CD14-positive monocyte (primary cell): ENCODE measurements around the gene PKD1. TPM values are rescaled to one million over a fixed set of nuclear protein-coding genes. Genes with fewer than 3 reads are reported as not detected.

Experiments used
- DNase-seq, 3 donors: peaks; one replicate each; pipeline ENCODE4 v3.0.0-alpha.2; 2011 to 2022
- H2AFZ ChIP-seq: 2 replicates; pipeline ENCODE4 v1.6.0; 2012; ENCODE audit warnings: mild to moderate bottlenecking, low read depth, low read length, inconsistent platforms; ENCODE audit not compliant: insufficient read depth, poor library complexity, severe bottlenecking
- H3K27ac ChIP-seq, 2 donors: 1 replicate in 1 of 2; 2 replicates in 1 of 2; pipeline ENCODE4 v1.5.1; 2012 to 2013; ENCODE audit warnings: low read length in 2 of 2, control low read depth in 1 of 2, inconsistent platforms in 1 of 2, low read depth in 1 of 2, mild to moderate bottlenecking in 1 of 2
- H3K27me3 ChIP-seq, 2 donors: one replicate each; pipeline versions ENCODE4 v1.6.0 to v1.6.1; 2011 to 2013; ENCODE audit warnings: low read length in 2 of 2; ENCODE audit not compliant: control insufficient read depth in 2 of 2, insufficient read depth in 2 of 2
- H3K36me3 ChIP-seq, 2 donors: replicated peaks in 1 of 2; 1 replicate in 1 of 2; 2 replicates in 1 of 2; pipeline versions ENCODE4 v1.5.1 to v1.6.1; 2012 to 2013; ENCODE audit warnings: low read length in 2 of 2, control low read depth in 1 of 2, inconsistent platforms in 1 of 2, mild to moderate bottlenecking in 1 of 2; ENCODE audit not compliant: insufficient read depth in 2 of 2, control insufficient read depth in 1 of 2
- H3K4me1 ChIP-seq, 2 donors: 1 replicate in 1 of 2; 2 replicates in 1 of 2; pipeline versions ENCODE4 v1.5.1 to v1.6.1; 2012 to 2013; ENCODE audit warnings: low read length in 2 of 2, control low read depth in 1 of 2, inconsistent platforms in 1 of 2, mild to moderate bottlenecking in 1 of 2, moderate library complexity in 1 of 2; ENCODE audit not compliant: insufficient read depth in 2 of 2, control insufficient read depth in 1 of 2
- H3K4me2 ChIP-seq: replicated peaks from 2 replicates; pipeline ENCODE3; 2012; ENCODE audit warnings: low read length, moderate library complexity, mild to moderate bottlenecking; ENCODE audit not compliant: poor library complexity, severe bottlenecking; ENCODE audit errors: extremely low read depth
- H3K4me3 ChIP-seq, 3 experiments: fragments of 200-600 bp in 1 of 3; sonication (generic) in 1 of 3; replicated peaks in 1 of 3; 1 replicate in 2 of 3; 2 replicates in 1 of 3; pipeline ENCODE4 v1.5.1; 2011 to 2013; ENCODE audit warnings: low read length in 3 of 3, mild to moderate bottlenecking in 3 of 3, control low read depth in 2 of 3, low read depth in 2 of 3, inconsistent platforms in 1 of 3, moderate library complexity in 1 of 3
- H3K79me2 ChIP-seq: 2 replicates; pipeline ENCODE4 v1.6.0; 2012; ENCODE audit warnings: mild to moderate bottlenecking, control low read depth, inconsistent platforms, low read length, moderate library complexity; ENCODE audit not compliant: insufficient read depth
- H3K9ac ChIP-seq: 2 replicates; pipeline ENCODE4 v1.6.0; 2017; ENCODE audit warnings: low read length, mild to moderate bottlenecking; ENCODE audit not compliant: insufficient read depth, poor library complexity, severe bottlenecking
- H3K9me3 ChIP-seq, 2 donors: replicated peaks in 1 of 2; 1 replicate in 1 of 2; 2 replicates in 1 of 2; pipeline versions ENCODE4 v1.5.1 to v1.6.1; 2012 to 2013; ENCODE audit warnings: low read length in 2 of 2, control low read depth in 1 of 2; ENCODE audit not compliant: control insufficient read depth in 1 of 2, insufficient read depth in 1 of 2
- H4K20me1 ChIP-seq: 2 replicates; pipeline ENCODE4 v1.6.0; 2012; ENCODE audit warnings: mild to moderate bottlenecking, low read length, control low read depth, moderate library complexity; ENCODE audit not compliant: insufficient read depth
- H3K27ac Mint-ChIP-seq, 7 donors: one replicate each; pipeline ENCODE4 v1.8.0; 2020; ENCODE audit warnings: mild to moderate bottlenecking in 7 of 7, mixed read lengths in 7 of 7, moderate library complexity in 6 of 7, inconsistent platforms in 2 of 7
- H3K27me3 Mint-ChIP-seq, 3 donors: one replicate each; pipeline ENCODE4 v1.8.0; 2021 to 2022; ENCODE audit warnings: low read depth in 3 of 3, mild to moderate bottlenecking in 3 of 3, mixed read lengths in 3 of 3, moderate library complexity in 3 of 3, inconsistent platforms in 1 of 3
- H3K36me3 Mint-ChIP-seq, 2 donors: one replicate each; pipeline ENCODE4 v1.8.0; 2020; ENCODE audit warnings: mixed read lengths in 2 of 2, inconsistent platforms in 1 of 2, mild to moderate bottlenecking in 1 of 2
- H3K4me1 Mint-ChIP-seq: one replicate; pipeline ENCODE4 v1.8.0; 2020; ENCODE audit warnings: mild to moderate bottlenecking, mixed read lengths
- H3K4me3 Mint-ChIP-seq, 2 donors: one replicate each; pipeline ENCODE4 v1.8.0; 2020; ENCODE audit warnings: mild to moderate bottlenecking in 2 of 2, mixed read lengths in 2 of 2, moderate library complexity in 1 of 2
- H3K9me3 Mint-ChIP-seq, 7 donors: one replicate each; pipeline ENCODE4 v1.8.0; 2020 to 2022; ENCODE audit warnings: mixed read lengths in 7 of 7, mild to moderate bottlenecking in 6 of 7, moderate library complexity in 6 of 7, inconsistent platforms in 2 of 7
- WGBS: methylation state at CpG from one replicate; pipeline ENCODE4 v1.1.5; 2013; ENCODE audit warnings: missing lambda C conversion rate; ENCODE audit not compliant: insufficient coverage; 5-methylcytosine and 5-hydroxymethylcytosine counted together
- intact Hi-C, 2 donors: fragments of 100-400 bp; cut with micrococcal nuclease; formaldehyde crosslinking; loops; one replicate each; pipeline versions ENCODE4 v1.15.0 to v1.15.1; 2023
- polyA plus RNA-seq, 3 donors: library from polyadenylated mRNA; depleted of rRNA in 1 of 3; unstranded in 2 of 3; stranded (reverse) in 1 of 3; fragments of 300-500 nt in 2 of 3; fragments of >200 nt in 1 of 3; fragmentation: Illumina TruSeq in 2 of 3; gene quantifications; 1 replicate in 2 of 3; 2 replicates in 1 of 3; pipeline ENCODE4 v1.2.3, GENCODE V29; 2012 to 2021
- TF ChIP-seq, protein P1 (sequence below): fragments of 200-600 bp; IDR thresholded peaks from one replicate; pipeline ENCODE4 v1.8.0; 2022; ENCODE audit warnings: antibody characterized with exemption, mild to moderate bottlenecking

Gene PKD1
- polyA plus RNA-seq, 3 donors, result 0.22 to 53.8 (median 1.6) TPM

DNA sequence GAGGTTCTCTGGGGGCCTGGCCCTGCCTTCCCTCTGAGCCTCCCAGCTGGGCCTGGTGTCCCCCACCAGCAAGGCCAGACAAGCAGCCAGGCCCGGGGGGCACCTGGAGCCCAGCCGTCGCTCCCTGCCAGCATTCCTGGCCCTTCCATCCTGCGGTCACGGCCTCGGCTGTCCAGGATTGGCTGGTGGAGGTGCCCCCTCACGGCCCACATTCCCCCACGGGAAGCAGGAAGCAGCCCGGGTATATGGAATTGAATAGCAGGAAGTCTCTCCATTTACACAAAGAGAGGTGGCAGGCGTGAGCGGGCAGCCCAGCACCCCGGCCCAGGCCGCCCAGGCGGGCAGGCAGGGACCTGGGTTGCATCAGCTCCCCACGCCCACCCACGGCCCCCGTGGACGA lies 34.4 kb upstream of the PKD1 start:
- Histone ChIP-seq H3K4me1 (no peaks in the 10 kb centered on the region), H3K4me3 (no peak overlapping the region)

DNA sequence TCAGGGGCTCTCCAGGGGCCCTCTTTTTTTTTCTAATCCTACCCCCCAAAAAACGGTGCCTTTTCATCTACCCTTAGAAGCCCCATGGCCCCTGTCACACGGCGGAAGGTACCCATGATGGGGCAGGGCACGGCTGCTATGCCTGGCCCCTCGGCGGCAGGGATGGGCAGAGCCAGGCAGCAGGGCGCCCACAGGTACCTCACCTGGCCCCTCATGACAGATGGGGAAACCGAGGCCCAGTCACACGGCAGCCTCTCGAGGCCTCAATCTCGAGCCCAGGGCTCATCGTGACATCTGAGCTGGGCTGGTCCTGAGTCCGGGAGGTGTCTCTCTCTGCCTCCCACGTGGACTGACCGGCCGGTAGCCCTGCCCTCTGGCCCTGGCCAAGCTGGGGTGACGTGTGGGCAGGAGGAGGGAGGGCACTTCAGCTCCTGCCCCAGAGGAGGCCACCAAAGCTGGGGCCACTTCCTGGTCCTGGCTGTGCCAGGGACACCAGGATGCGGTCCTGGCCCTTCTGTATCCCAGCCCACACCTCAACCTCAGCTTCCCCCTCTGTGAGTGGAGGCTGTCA lies 31.5 kb upstream of the PKD1 start:
- Mint-ChIP-seq H3K4me3 (no peak overlapping the region), H3K9me3 (peaks cover 0 to 11% (median 4%) of the 10 kb centered on the region in 7 donors), H3K27ac (peak overlapping the region in 2 of 7 donors; percentile 37 to 58), H3K36me3 (peaks cover 19 to 65% of the 10 kb centered on the region in 2 donors), H3K27me3 (peaks cover 0 to 3% (median 0%) of the 10 kb centered on the region in 3 donors), H3K4me1 (no peaks in the 10 kb centered on the region)
- Histone ChIP-seq H3K79me2 (peaks cover 27% of the 10 kb centered on the region), H3K27ac (no peak overlapping the region), H3K4me3 (no peak overlapping the region), H3K9me3 (peaks cover 0 to 7% of the 10 kb centered on the region in 2 donors), H4K20me1 (peaks cover 33% of the 10 kb centered on the region), H2AFZ (no peak overlapping the region), H3K4me2 (no peak overlapping the region), H3K27me3 (no peaks in the 10 kb centered on the region), H3K36me3 (peaks cover 61 to 73% of the 10 kb centered on the region in 2 donors), H3K4me1 (no peaks in the 10 kb centered on the region), H3K9ac (no peak overlapping the region)
- TF ChIP-seq, protein P1, sequence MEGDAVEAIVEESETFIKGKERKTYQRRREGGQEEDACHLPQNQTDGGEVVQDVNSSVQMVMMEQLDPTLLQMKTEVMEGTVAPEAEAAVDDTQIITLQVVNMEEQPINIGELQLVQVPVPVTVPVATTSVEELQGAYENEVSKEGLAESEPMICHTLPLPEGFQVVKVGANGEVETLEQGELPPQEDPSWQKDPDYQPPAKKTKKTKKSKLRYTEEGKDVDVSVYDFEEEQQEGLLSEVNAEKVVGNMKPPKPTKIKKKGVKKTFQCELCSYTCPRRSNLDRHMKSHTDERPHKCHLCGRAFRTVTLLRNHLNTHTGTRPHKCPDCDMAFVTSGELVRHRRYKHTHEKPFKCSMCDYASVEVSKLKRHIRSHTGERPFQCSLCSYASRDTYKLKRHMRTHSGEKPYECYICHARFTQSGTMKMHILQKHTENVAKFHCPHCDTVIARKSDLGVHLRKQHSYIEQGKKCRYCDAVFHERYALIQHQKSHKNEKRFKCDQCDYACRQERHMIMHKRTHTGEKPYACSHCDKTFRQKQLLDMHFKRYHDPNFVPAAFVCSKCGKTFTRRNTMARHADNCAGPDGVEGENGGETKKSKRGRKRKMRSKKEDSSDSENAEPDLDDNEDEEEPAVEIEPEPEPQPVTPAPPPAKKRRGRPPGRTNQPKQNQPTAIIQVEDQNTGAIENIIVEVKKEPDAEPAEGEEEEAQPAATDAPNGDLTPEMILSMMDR, result no peak
- intact Hi-C loops, result no loop called here
- 96% methylated on average over 18 of the region's 18 CpGs for WGBS
- DNase-seq, result no peak

More for the DNA sequence above, 34.4 kb upstream of the PKD1 start:
- no peaks in the 10 kb centered on the region for H3K4me1 Mint-ChIP-seq
- peaks cover 79 to 91% of the 10 kb centered on the region in 2 donors for H3K36me3 ChIP-seq
- H3K4me2 ChIP-seq, result no peak overlapping the region
- H3K9ac ChIP-seq, result no peak overlapping the region
- H2AFZ ChIP-seq, result no peak overlapping the region
- no peaks in the 10 kb centered on the region for H3K27me3 ChIP-seq
- no peaks in the 10 kb centered on the region for H3K9me3 ChIP-seq
- no peak overlapping the region for H3K27ac ChIP-seq
- 87% methylated on average over 15 of the region's 18 CpGs for WGBS
- intact Hi-C loops, result no loop called here
- peaks cover 0 to 3% (median 0%) of the 10 kb centered on the region in 3 donors for H3K27me3 Mint-ChIP-seq
- TF ChIP-seq, protein P1, result no peak
- no peak overlapping the region for H3K4me3 Mint-ChIP-seq
- H3K9me3 Mint-ChIP-seq, result no peaks in the 10 kb centered on the region
- H3K36me3 Mint-ChIP-seq, result peaks cover 36 to 76% of the 10 kb centered on the region in 2 donors
- H4K20me1 ChIP-seq, result peaks cover 13% of the 10 kb centered on the region
- no peak for DNase-seq
- H3K27ac Mint-ChIP-seq, result no peak overlapping the region
- H3K79me2 ChIP-seq, result peaks cover 3% of the 10 kb centered on the region
